A549 (cell line): ENCODE measurements around the gene DCP2. TPM values are rescaled to one million over a fixed set of nuclear protein-coding genes. Genes with fewer than 3 reads are reported as not detected.

ENCODE experiments used
- ATAC-seq, 2 experiments: fragments of 200-7000 bp in 1 of 2; fragments of >200 bp in 1 of 2; cut with Nextera tagmentation in 1 of 2; cut with Tn5 transposase in 1 of 2; 3 replicates each; pipeline versions ENCODE4 v1.8.0 to v1.9.1; 2018 to 2020; ENCODE audit warnings: mild to moderate bottlenecking in 1 of 2, moderate library complexity in 1 of 2
- CTCF ChIA-PET: fragments of 300-600 bp; sonication (Branson Sonifier 250); formaldehyde crosslinking; extraction: SDS; loops from one replicate; lab custom pipeline; 2021; ENCODE audit warnings: antibody characterized with exemption, inconsistent platforms; lab: Yijun Ruan, JAX
- POLR2A ChIA-PET: fragments of 350-600 bp; formaldehyde crosslinking; extraction: SDS; loops from one replicate; lab custom pipeline; 2021; ENCODE audit warnings: antibody characterized with exemption, inconsistent platforms; lab: Yijun Ruan, JAX
- DNase-seq, 2 experiments: peaks; one replicate each; pipeline versions ENCODE4 v3.0.0 to v3.0.0-alpha.2; 2011 to 2016; ENCODE audit warnings: low read depth in 1 of 2, low spot score in 1 of 2
- FAIRE-seq: peaks from 2 replicates; lab custom pipeline; 2011; peaks lifted over from hg19 to GRCh38; lab: Jason Lieb, UNC
- H3K27ac ChIP-seq, 2 experiments: fragments of >200 bp; sonication (Bioruptor Twin); formaldehyde crosslinking; 3 replicates each; pipeline ENCODE4 v1.5.1; 2016 to 2017
- H3K4me1 ChIP-seq: fragments of >200 bp; sonication (Bioruptor Twin); formaldehyde crosslinking; 3 replicates; pipeline ENCODE4 v1.6.1; 2016
- H3K4me2 ChIP-seq: fragments of >200 bp; sonication (Bioruptor Twin); formaldehyde crosslinking; 3 replicates; pipeline ENCODE4 v1.6.1; 2016
- H3K4me3 ChIP-seq: fragments of >200 bp; sonication (Bioruptor Twin); formaldehyde crosslinking; 3 replicates; pipeline ENCODE4 v1.5.1; 2016
- H3K9me3 ChIP-seq: fragments of >200 bp; sonication (Bioruptor Twin); formaldehyde crosslinking; 3 replicates; pipeline ENCODE4 v1.6.1; 2016
- CBX2 ChIP-seq: fragments of 200-600 bp; sonication (generic); IDR thresholded peaks from 2 replicates; pipeline ENCODE4 v1.6.1; 2016; ENCODE audit warnings: low read depth, mild to moderate bottlenecking, borderline replicate concordance
- CEBPB ChIP-seq, 2 experiments: fragments of >200 bp in 1 of 2; sonication (Bioruptor Twin) in 1 of 2; formaldehyde crosslinking in 1 of 2; IDR thresholded peaks; 2 replicates each; pipeline ENCODE4 v1.6.1; 2012 to 2016
- EHF ChIP-seq: fragments of 250-450 bp; sonication (Bioruptor Pico); IDR thresholded peaks from 2 replicates; pipeline ENCODE4 v1.5.0; 2020; ENCODE audit warnings: mild to moderate bottlenecking
- EHMT2 ChIP-seq: fragments of 200-600 bp; sonication (generic); IDR thresholded peaks from 2 replicates; pipeline ENCODE4 v1.6.1; 2016; ENCODE audit warnings: antibody characterized with exemption, low read depth, mild to moderate bottlenecking, moderate library complexity
- ESRRA ChIP-seq: fragments of 150-350 bp; IDR thresholded peaks from 2 replicates; pipeline ENCODE4 v1.6.1; 2014; ENCODE audit warnings: mild to moderate bottlenecking, low read length, borderline replicate concordance
- FOSB ChIP-seq: fragments of 250-450 bp; sonication (Bioruptor Pico); IDR thresholded peaks from 2 replicates; pipeline ENCODE4 v1.5.0; 2020; ENCODE audit warnings: mild to moderate bottlenecking, moderate library complexity
- FOSL2 ChIP-seq, 2 experiments: fragments of 450-650 bp in 1 of 2; fragments of >200 bp in 1 of 2; sonication (Bioruptor Twin) in 1 of 2; formaldehyde crosslinking; IDR thresholded peaks; 2 replicates each; pipeline versions ENCODE4 v1.5.0 to v1.6.1; 2016 to 2020; ENCODE audit warnings: mild to moderate bottlenecking in 1 of 2, moderate library complexity in 1 of 2
- GATA3 ChIP-seq: IDR thresholded peaks from 2 replicates; pipeline ENCODE4 v1.6.1; 2012; ENCODE audit warnings: borderline replicate concordance
- HDAC2 ChIP-seq: fragments of 200-600 bp; sonication (generic); IDR thresholded peaks from 2 replicates; pipeline ENCODE4 v1.6.1; 2016
- HEYL ChIP-seq: fragments of 250-450 bp; sonication (Bioruptor Pico); IDR thresholded peaks from 2 replicates; pipeline ENCODE4 v1.8.0; 2021; ENCODE audit warnings: mild to moderate bottlenecking, moderate library complexity
- HOXA7 ChIP-seq: fragments of 250-450 bp; sonication (Bioruptor Pico); IDR thresholded peaks from 2 replicates; pipeline ENCODE4 v1.5.0; 2020; ENCODE audit warnings: mild to moderate bottlenecking, moderate library complexity
- JUNB ChIP-seq: fragments of >200 bp; sonication (Bioruptor Twin); formaldehyde crosslinking; IDR thresholded peaks from 2 replicates; pipeline ENCODE4 v1.6.1; 2016
- KDM1A ChIP-seq: fragments of 200-600 bp; sonication (generic); IDR thresholded peaks from 2 replicates; pipeline ENCODE4 v1.6.1; 2016; ENCODE audit warnings: low read depth, mild to moderate bottlenecking
- KDM5A ChIP-seq: fragments of 200-600 bp; sonication (generic); IDR thresholded peaks from 2 replicates; pipeline ENCODE4 v1.6.1; 2016; ENCODE audit warnings: antibody characterized with exemption, mild to moderate bottlenecking
- MAFK ChIP-seq: fragments of 450-650 bp; IDR thresholded peaks from 2 replicates; pipeline ENCODE4 v1.6.1; 2014; ENCODE audit not compliant: partially characterized antibody
- MYC ChIP-seq: IDR thresholded peaks from 2 replicates; pipeline ENCODE4 v1.6.1; 2012; ENCODE audit warnings: mild to moderate bottlenecking, inconsistent platforms, low read length, improper control_type of control experiment, borderline replicate concordance
- NPAS2 ChIP-seq: fragments of 250-450 bp; sonication (Bioruptor Pico); IDR thresholded peaks from 2 replicates; pipeline ENCODE4 v1.8.0; 2022; ENCODE audit warnings: mild to moderate bottlenecking, moderate library complexity, borderline replicate concordance
- PHF8 ChIP-seq: fragments of 200-600 bp; sonication (generic); IDR thresholded peaks from 2 replicates; pipeline ENCODE4 v1.6.1; 2016; ENCODE audit warnings: low read depth, mild to moderate bottlenecking, antibody characterized with exemption, moderate library complexity, borderline replicate concordance
- RAD21 ChIP-seq, 2 experiments: fragments of >200 bp in 1 of 2; sonication (Bioruptor Twin) in 1 of 2; formaldehyde crosslinking in 1 of 2; IDR thresholded peaks in 1 of 2; conservative IDR thresholded peaks in 1 of 2; 2 replicates in 1 of 2; 3 replicates in 1 of 2; pipeline ENCODE4 v1.6.1; 2012 to 2018; ENCODE audit warnings: inconsistent platforms in 1 of 2
- RARB ChIP-seq: fragments of 250-450 bp; sonication (Bioruptor Pico); IDR thresholded peaks from 2 replicates; pipeline ENCODE4 v1.8.0; 2021; ENCODE audit warnings: mild to moderate bottlenecking, moderate library complexity
- SMC3 ChIP-seq: fragments of >200 bp; sonication (Bioruptor Twin); formaldehyde crosslinking; IDR thresholded peaks from 3 replicates; pipeline ENCODE4 v1.6.1; 2018; ENCODE audit warnings: inconsistent platforms
- TFCP2L1 ChIP-seq: fragments of 250-450 bp; sonication (Bioruptor Pico); IDR thresholded peaks from 2 replicates; pipeline ENCODE4 v1.5.0; 2021; ENCODE audit warnings: mild to moderate bottlenecking
- TP53 ChIP-seq: fragments of 250-450 bp; sonication (Bioruptor Pico); IDR thresholded peaks from 2 replicates; pipeline ENCODE4 v1.5.0; 2021; ENCODE audit warnings: mild to moderate bottlenecking, moderate library complexity
- ZFP36 ChIP-seq: fragments of 450-650 bp; IDR thresholded peaks from 2 replicates; pipeline ENCODE4 v1.6.1; 2014; ENCODE audit warnings: borderline replicate concordance; ENCODE audit not compliant: partially characterized antibody
- ZNF302 ChIP-seq: fragments of 250-450 bp; sonication (Bioruptor Pico); IDR thresholded peaks from 2 replicates; pipeline ENCODE4 v1.9.0; 2021; ENCODE audit warnings: inconsistent platforms, mild to moderate bottlenecking, moderate library complexity
- ZSCAN20 ChIP-seq: fragments of 250-450 bp; sonication (Bioruptor Pico); IDR thresholded peaks from 2 replicates; pipeline ENCODE4 v1.8.0; 2022; ENCODE audit warnings: mild to moderate bottlenecking, moderate library complexity
- WGBS: methylation state at CpG from one replicate; pipeline ENCODE4 v1.1.6; 2017; ENCODE audit errors: missing lambda C conversion rate; 5-methylcytosine and 5-hydroxymethylcytosine counted together
- polyA plus RNA-seq, 4 experiments: library from polyadenylated mRNA; depleted of rRNA in 3 of 4; stranded (reverse); fragments of >200 nt; fragmentation: RNase III in 1 of 4; extraction: RNeasy Plus Mini Kit Qiagen cat#74134 plus additional on column Dnase treatment in 1 of 4; gene quantifications; 2 replicates in 3 of 4; 3 replicates in 1 of 4; pipeline ENCODE4 v1.2.3, GENCODE V29; 2011 to 2017
- TF ChIP-seq, protein P1 (sequence below): fragments of >200 bp; sonication (Bioruptor Twin); formaldehyde crosslinking; IDR thresholded peaks from 3 replicates; pipeline ENCODE4 v1.5.1; 2016
- TF ChIP-seq, protein P2 (sequence below): IDR thresholded peaks from 2 replicates; pipeline ENCODE4 v1.6.1; 2012
- TF ChIP-seq, protein P3 (sequence below): fragments of >200 bp; sonication (Bioruptor Twin); formaldehyde crosslinking; IDR thresholded peaks from 2 replicates; pipeline ENCODE4 v1.6.1; 2016
- TF ChIP-seq, protein P4 (sequence below): fragments of 150-350 bp; IDR thresholded peaks from 2 replicates; pipeline ENCODE4 v1.6.1; 2014; ENCODE audit warnings: low read depth, mild to moderate bottlenecking, low read length
- TF ChIP-seq, protein P5 (sequence below): fragments of 250-450 bp; sonication (Bioruptor Pico); IDR thresholded peaks from 2 replicates; pipeline ENCODE4 v1.5.0; 2021; ENCODE audit warnings: mild to moderate bottlenecking, moderate library complexity, borderline replicate concordance
- TF ChIP-seq, protein P6 (sequence below): fragments of 450-650 bp; IDR thresholded peaks from 2 replicates; pipeline ENCODE4 v1.6.1; 2014; ENCODE audit warnings: antibody characterized with exemption

The DCP2 gene
- polyA plus RNA-seq, 2 of the 4 experiments (the other 2 are of a cell fraction), result 7.2 to 16.1 TPM

DNA sequence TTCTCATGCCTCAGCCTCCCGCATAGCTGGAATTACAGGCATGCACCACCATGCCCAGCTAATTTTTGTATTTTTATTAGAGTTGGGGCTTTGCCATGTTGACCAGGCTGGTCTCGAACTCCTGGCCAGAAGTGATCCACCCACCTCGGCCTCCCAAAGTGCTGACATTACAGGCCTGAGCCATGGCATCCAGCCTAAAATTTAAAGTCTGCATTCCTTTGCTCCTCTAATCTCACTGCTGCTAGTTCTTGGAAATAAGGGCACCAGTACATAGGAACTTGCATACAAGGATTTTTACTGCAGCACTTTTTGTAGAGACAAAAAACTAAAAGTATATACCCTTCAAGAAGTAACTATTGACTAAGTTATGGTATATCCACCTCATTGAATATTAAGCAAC, 20.0 kb upstream of the DCP2 start:
- WGBS, result 83% methylated on average over 3 of the region's 3 CpGs
- H3K27ac ChIP-seq, result no peak overlapping the region
- CTCF ChIA-PET, result interaction anchor here (2.4 kb wide), 1 partner anchor 11 kb away, joined by 9 read pairs; no protein-coding TSS in a partner anchor

DNA sequence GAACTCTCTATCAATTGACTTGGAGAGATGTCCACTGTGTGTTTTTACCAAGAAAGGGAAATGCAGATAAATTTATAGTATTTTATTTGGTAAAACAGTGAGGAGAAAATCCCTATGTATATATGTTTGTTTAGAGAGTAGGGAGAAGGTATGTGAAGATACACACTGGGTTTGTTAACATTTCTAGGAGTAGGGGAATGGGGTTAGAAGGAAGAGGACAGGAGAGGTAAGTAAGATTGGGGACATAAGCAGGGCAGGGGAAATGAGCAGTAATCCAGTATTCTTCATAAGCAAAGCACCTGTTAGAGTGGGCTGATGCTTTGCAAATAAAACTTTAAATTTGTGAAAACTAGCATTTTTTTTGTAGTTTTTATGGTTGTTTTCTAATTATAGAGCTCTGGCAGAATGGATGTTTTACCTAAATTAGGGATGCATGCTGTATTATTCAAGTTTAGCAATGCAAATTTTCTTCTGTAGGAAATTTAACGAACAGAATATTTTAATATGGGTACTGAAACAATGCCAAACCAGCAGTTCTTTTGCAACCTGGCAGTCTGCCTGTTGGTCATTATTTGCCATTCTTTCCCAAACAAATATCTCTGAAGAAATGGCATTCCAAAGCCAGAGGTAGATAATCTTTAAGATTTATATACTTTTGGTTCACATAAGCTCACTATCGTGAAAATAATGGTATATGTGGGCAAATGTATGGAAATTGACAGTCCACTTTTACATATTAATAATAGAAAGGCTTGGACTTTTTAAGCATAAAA, 19.4 kb upstream of the DCP2 start:
- H3K4me2 ChIP-seq, result peak overlapping the region; percentile 78
- FAIRE-seq (no peak), DNase-seq (no peak), ATAC-seq (no peak)
- ChIA-PET POLR2A (interaction anchor here (1.0 kb wide), 1 partner anchor 19 kb away, joined by 4 read pairs; the partner anchor contains the start of gene DCP2), CTCF (interaction anchor here (2.4 kb wide), 1 partner anchor 11 kb away, joined by 9 read pairs; no protein-coding TSS in a partner anchor)
- TF ChIP-seq, protein P1, sequence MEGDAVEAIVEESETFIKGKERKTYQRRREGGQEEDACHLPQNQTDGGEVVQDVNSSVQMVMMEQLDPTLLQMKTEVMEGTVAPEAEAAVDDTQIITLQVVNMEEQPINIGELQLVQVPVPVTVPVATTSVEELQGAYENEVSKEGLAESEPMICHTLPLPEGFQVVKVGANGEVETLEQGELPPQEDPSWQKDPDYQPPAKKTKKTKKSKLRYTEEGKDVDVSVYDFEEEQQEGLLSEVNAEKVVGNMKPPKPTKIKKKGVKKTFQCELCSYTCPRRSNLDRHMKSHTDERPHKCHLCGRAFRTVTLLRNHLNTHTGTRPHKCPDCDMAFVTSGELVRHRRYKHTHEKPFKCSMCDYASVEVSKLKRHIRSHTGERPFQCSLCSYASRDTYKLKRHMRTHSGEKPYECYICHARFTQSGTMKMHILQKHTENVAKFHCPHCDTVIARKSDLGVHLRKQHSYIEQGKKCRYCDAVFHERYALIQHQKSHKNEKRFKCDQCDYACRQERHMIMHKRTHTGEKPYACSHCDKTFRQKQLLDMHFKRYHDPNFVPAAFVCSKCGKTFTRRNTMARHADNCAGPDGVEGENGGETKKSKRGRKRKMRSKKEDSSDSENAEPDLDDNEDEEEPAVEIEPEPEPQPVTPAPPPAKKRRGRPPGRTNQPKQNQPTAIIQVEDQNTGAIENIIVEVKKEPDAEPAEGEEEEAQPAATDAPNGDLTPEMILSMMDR, result no peak
- TF ChIP-seq SMC3 (no peak), HOXA7 (CRISPR knock-in tag) (no peak), FOSL2 (IDR thresholded peaks at IDR 0.05) (no peak), FOSL2 (CRISPR knock-in tag; IDR thresholded peaks at IDR 0.05) (no peak), ZSCAN20 (CRISPR knock-in tag) (no peak), EHMT2 (no peak), ZNF302 (CRISPR knock-in tag) (no peak), PHF8 (no peak), RAD21 (conservative IDR thresholded peaks at IDR 0.05 in 1 of 2, IDR thresholded peaks at IDR 0.05 in 1 of 2) (no peak), FOSB (CRISPR knock-in tag) (no peak), GATA3 (peak; percentile 49; the same call in 1 of the 2 replicates), JUNB (0 out of 2 replicates have a peak, but pooled peaks have one; percentile 19), CEBPB (IDR thresholded peaks at IDR 0.05) (peak in 1 of 2 experiments; percentile 90; a peak in 2 of 4 replicates), TFCP2L1 (CRISPR knock-in tag) (no peak), TP53 (CRISPR knock-in tag) (no peak)
- TF ChIP-seq, protein P2, sequence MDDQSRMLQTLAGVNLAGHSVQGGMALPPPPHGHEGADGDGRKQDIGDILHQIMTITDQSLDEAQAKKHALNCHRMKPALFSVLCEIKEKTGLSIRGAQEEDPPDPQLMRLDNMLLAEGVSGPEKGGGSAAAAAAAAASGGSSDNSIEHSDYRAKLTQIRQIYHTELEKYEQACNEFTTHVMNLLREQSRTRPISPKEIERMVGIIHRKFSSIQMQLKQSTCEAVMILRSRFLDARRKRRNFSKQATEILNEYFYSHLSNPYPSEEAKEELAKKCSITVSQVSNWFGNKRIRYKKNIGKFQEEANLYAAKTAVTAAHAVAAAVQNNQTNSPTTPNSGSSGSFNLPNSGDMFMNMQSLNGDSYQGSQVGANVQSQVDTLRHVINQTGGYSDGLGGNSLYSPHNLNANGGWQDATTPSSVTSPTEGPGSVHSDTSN, result no peak
- TF ChIP-seq, protein P3, sequence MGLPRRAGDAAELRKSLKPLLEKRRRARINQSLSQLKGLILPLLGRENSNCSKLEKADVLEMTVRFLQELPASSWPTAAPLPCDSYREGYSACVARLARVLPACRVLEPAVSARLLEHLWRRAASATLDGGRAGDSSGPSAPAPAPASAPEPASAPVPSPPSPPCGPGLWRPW, result no peak
- peak overlapping the region; percentile 15; the same call in 2 of the 3 replicates for H3K4me3 ChIP-seq
- WGBS, result 1% methylated on average over 2 of the region's 2 CpGs
- peak overlapping the region; percentile 67 to 75 for H3K27ac ChIP-seq
- H3K9me3 ChIP-seq, result no peaks in the 10 kb centered on the region
- H3K4me1 ChIP-seq, result peaks cover 50% of the 10 kb centered on the region

More for the DNA sequence above, 20.0 kb upstream of the DCP2 start:
- Histone ChIP-seq H3K4me3 (no peak overlapping the region), H3K4me1 (peaks cover 50% of the 10 kb centered on the region), H3K4me2 (peak overlapping the region; percentile 78), H3K9me3 (no peaks in the 10 kb centered on the region)
- no peak for FAIRE-seq
- TF ChIP-seq, protein P4, sequence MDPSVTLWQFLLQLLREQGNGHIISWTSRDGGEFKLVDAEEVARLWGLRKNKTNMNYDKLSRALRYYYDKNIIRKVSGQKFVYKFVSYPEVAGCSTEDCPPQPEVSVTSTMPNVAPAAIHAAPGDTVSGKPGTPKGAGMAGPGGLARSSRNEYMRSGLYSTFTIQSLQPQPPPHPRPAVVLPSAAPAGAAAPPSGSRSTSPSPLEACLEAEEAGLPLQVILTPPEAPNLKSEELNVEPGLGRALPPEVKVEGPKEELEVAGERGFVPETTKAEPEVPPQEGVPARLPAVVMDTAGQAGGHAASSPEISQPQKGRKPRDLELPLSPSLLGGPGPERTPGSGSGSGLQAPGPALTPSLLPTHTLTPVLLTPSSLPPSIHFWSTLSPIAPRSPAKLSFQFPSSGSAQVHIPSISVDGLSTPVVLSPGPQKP, result no peak
- TF ChIP-seq RARB (CRISPR knock-in tag) (no peak), HDAC2 (no peak), JUNB (no peak), ESRRA (no peak), ZFP36 (no peak), MYC (no peak), MAFK (no peak), CBX2 (no peak), TFCP2L1 (CRISPR knock-in tag) (no peak), HEYL (CRISPR knock-in tag) (no peak), KDM1A (no peak), EHMT2 (no peak), NPAS2 (CRISPR knock-in tag) (no peak), KDM5A (no peak), EHF (CRISPR knock-in tag) (no peak)
- TF ChIP-seq, protein P5, sequence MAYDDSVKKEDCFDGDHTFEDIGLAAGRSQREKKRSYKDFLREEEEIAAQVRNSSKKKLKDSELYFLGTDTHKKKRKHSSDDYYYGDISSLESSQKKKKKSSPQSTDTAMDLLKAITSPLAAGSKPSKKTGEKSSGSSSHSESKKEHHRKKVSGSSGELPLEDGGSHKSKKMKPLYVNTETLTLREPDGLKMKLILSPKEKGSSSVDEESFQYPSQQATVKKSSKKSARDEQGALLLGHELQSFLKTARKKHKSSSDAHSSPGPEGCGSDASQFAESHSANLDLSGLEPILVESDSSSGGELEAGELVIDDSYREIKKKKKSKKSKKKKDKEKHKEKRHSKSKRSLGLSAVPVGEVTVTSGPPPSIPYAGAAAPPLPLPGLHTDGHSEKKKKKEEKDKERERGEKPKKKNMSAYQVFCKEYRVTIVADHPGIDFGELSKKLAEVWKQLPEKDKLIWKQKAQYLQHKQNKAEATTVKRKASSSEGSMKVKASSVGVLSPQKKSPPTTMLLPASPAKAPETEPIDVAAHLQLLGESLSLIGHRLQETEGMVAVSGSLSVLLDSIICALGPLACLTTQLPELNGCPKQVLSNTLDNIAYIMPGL (CRISPR knock-in tag), result no peak
- TF ChIP-seq, protein P6, sequence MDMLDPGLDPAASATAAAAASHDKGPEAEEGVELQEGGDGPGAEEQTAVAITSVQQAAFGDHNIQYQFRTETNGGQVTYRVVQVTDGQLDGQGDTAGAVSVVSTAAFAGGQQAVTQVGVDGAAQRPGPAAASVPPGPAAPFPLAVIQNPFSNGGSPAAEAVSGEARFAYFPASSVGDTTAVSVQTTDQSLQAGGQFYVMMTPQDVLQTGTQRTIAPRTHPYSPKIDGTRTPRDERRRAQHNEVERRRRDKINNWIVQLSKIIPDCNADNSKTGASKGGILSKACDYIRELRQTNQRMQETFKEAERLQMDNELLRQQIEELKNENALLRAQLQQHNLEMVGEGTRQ, result no peak
- no peak for DNase-seq
- POLR2A ChIA-PET, result interaction anchor here (1.0 kb wide), 1 partner anchor 20 kb away, joined by 4 read pairs; the partner anchor contains the start of gene DCP2
- ATAC-seq, result no peak
